ENCODE data around the gene PDE4B. TPM values are rescaled to one million over a fixed set of nuclear protein-coding genes. Genes with fewer than 3 reads are reported as not detected.

PDE4B gene
- total RNA-seq, 1 experiment from 2014 or later, result 3.3 TPM

GRCh38 chr1:66211521-66211920, 418.8 kb downstream of the PDE4B start:
- no peak overlapping the region for H3K27ac Mint-ChIP-seq (ENCODE audit: low read depth, unreplicated experiment)
- TF ChIP-seq CTCF (IDR thresholded peaks at IDR 0.05; ENCODE audit: unreplicated experiment), result no peak
- BruUV-seq (replicated peaks), result no TSS peak
- ChIA-PET POLR2A (no interaction called here), CTCF (no interaction called here)
- intact Hi-C loops (cut with micrococcal nuclease), result no loop called here
- no peaks in the 10 kb centered on the region for H3K4me1 Mint-ChIP-seq (ENCODE audit: insufficient read depth, unreplicated experiment)
- H3K27me3 Mint-ChIP-seq (ENCODE audit: insufficient read depth, unreplicated experiment), result peaks cover 11% of the 10 kb centered on the region
- peak; percentile 11 for DNase-seq (ENCODE audit: unreplicated experiment)
- H3K4me3 Mint-ChIP-seq (ENCODE audit: unreplicated experiment), result no peak overlapping the region
- no peaks in the 10 kb centered on the region for H3K9me3 Mint-ChIP-seq (ENCODE audit: unreplicated experiment)
- no peaks in the 10 kb centered on the region for H3K36me3 Mint-ChIP-seq (ENCODE audit: insufficient read depth, unreplicated experiment)

- Mint-ChIP-seq H3K36me3 (ENCODE audit: insufficient read depth, unreplicated experiment) (no peaks in the 10 kb centered on the region), H3K4me1 (ENCODE audit: insufficient read depth, unreplicated experiment) (no peaks in the 10 kb centered on the region), H3K9me3 (ENCODE audit: unreplicated experiment) (no peaks in the 10 kb centered on the region), H3K4me3 (ENCODE audit: unreplicated experiment) (no peak overlapping the region), H3K27me3 (ENCODE audit: insufficient read depth, unreplicated experiment) (peaks cover 11% of the 10 kb centered on the region), H3K27ac (ENCODE audit: low read depth, unreplicated experiment) (no peak overlapping the region)
- DNase-seq (ENCODE audit: unreplicated experiment), result no peak
- ChIA-PET CTCF (no interaction called here), POLR2A (interaction anchor here (0.7 kb wide), 1 partner anchor 19 kb away, joined by 3 read pairs; no protein-coding TSS in a partner anchor)
- TF ChIP-seq CTCF (IDR thresholded peaks at IDR 0.05; ENCODE audit: unreplicated experiment), result no peak
- BruUV-seq (replicated peaks), result no TSS peak
- intact Hi-C loops (cut with micrococcal nuclease), result no loop called here
Observed at GRCh38 chr1:66213491-66213890, 420.8 kb downstream of the PDE4B start.

GRCh38 chr1:66214901-66215300, 422.2 kb downstream of the PDE4B start:
- Mint-ChIP-seq H3K4me3 (ENCODE audit: unreplicated experiment) (no peak overlapping the region), H3K27ac (ENCODE audit: low read depth, unreplicated experiment) (no peak overlapping the region), H3K36me3 (ENCODE audit: insufficient read depth, unreplicated experiment) (no peaks in the 10 kb centered on the region), H3K27me3 (ENCODE audit: insufficient read depth, unreplicated experiment) (peaks cover 11% of the 10 kb centered on the region), H3K9me3 (ENCODE audit: unreplicated experiment) (no peaks in the 10 kb centered on the region), H3K4me1 (ENCODE audit: insufficient read depth, unreplicated experiment) (no peaks in the 10 kb centered on the region)
- DNase-seq (ENCODE audit: unreplicated experiment), result no peak
- POLR2A ChIA-PET, result no interaction called here
- CTCF ChIA-PET, result interaction anchor here (0.9 to 1.1 kb wide), 2 partner anchors 17 to 27 kb away, joined by 3 to 4 read pairs; no protein-coding TSS in a partner anchor
- intact Hi-C loops (cut with micrococcal nuclease), result no loop called here
- BruUV-seq (replicated peaks), result no TSS peak
- TF ChIP-seq CTCF (IDR thresholded peaks at IDR 0.05; ENCODE audit: unreplicated experiment), result no peak

GRCh38 chr1:66217021-66217420, 424.3 kb downstream of the PDE4B start:
- CTCF ChIA-PET, result interaction anchor here (1.0 to 2.2 kb wide), 2 partner anchors 23 to 26 kb away, joined by 3 to 12 read pairs; no protein-coding TSS in a partner anchor
- peaks cover 7% of the 10 kb centered on the region for H3K27me3 Mint-ChIP-seq (ENCODE audit: insufficient read depth, unreplicated experiment)
- intact Hi-C loops (cut with micrococcal nuclease), result no loop called here
- H3K4me3 Mint-ChIP-seq (ENCODE audit: unreplicated experiment), result no peak overlapping the region
- no peaks in the 10 kb centered on the region for H3K4me1 Mint-ChIP-seq (ENCODE audit: insufficient read depth, unreplicated experiment)
- H3K36me3 Mint-ChIP-seq (ENCODE audit: insufficient read depth, unreplicated experiment), result no peaks in the 10 kb centered on the region
- no peak for TF ChIP-seq CTCF (IDR thresholded peaks at IDR 0.05; ENCODE audit: unreplicated experiment)
- no peak for DNase-seq (ENCODE audit: unreplicated experiment)
- H3K27ac Mint-ChIP-seq (ENCODE audit: low read depth, unreplicated experiment), result no peak overlapping the region
- no TSS peak for BruUV-seq (replicated peaks)
- H3K9me3 Mint-ChIP-seq (ENCODE audit: unreplicated experiment), result no peaks in the 10 kb centered on the region
- POLR2A ChIA-PET, result no interaction called here

Measured in MCF 10A (cell line).